H1 (cell line): Measurements from ENCODE around the gene UBASH3B.

Experiments used
- CEBPB ChIP-seq: IDR thresholded peaks from 2 replicates; pipeline ENCODE4 v1.6.1; 2012; ENCODE audit warnings: low read depth, low read length
- CTCF ChIP-seq, 3 experiments: IDR thresholded peaks; 1 replicate in 2 of 3; 2 replicates in 1 of 3; pipeline versions ENCODE4 v1.5.1 to v1.6.1; 2011; ENCODE audit warnings: low read length in 3 of 3, mild to moderate bottlenecking in 3 of 3, inconsistent platforms in 2 of 3, low read depth in 1 of 3, moderate library complexity in 1 of 3; ENCODE audit not compliant: insufficient read depth in 1 of 3; ENCODE audit errors: control extremely low read depth in 1 of 3
- EP300 ChIP-seq, 2 experiments: IDR thresholded peaks; 1 replicate in 1 of 2; 2 replicates in 1 of 2; pipeline ENCODE4 v1.6.1; 2011 to 2012; ENCODE audit warnings: low read depth in 2 of 2, low read length in 2 of 2, mild to moderate bottlenecking in 2 of 2, borderline replicate concordance in 1 of 2, inconsistent platforms in 1 of 2, moderate library complexity in 1 of 2
- EZH2 ChIP-seq: fragments of 200-600 bp; sonication (generic); IDR thresholded peaks from 2 replicates; pipeline ENCODE4 v1.7.1; 2012; ENCODE audit warnings: low read depth, mild to moderate bottlenecking, moderate library complexity, low read length, inconsistent platforms; ENCODE audit not compliant: severe bottlenecking
- GABPA ChIP-seq: IDR thresholded peaks from 2 replicates; pipeline ENCODE4 v1.6.1; 2011; ENCODE audit warnings: mild to moderate bottlenecking, low read length, moderate library complexity, borderline replicate concordance; ENCODE audit not compliant: insufficient read depth
- HDAC6 ChIP-seq: IDR thresholded peaks from one replicate; pipeline ENCODE4 v1.7.1; 2012; ENCODE audit warnings: low read depth, mild to moderate bottlenecking, inconsistent platforms, low read length, moderate library complexity
- PHF8 ChIP-seq: fragments of 200-600 bp; sonication (generic); conservative IDR thresholded peaks from 2 replicates; pipeline ENCODE4 v1.7.1; 2012; ENCODE audit warnings: low read depth, mild to moderate bottlenecking, inconsistent platforms, low read length, moderate library complexity
- POLR2AphosphoS5 ChIP-seq: IDR thresholded peaks from 2 replicates; pipeline ENCODE4 v1.6.1; 2011; ENCODE audit warnings: low read depth, low read length
- POU5F1 ChIP-seq: IDR thresholded peaks from 2 replicates; pipeline ENCODE4 v1.6.1; 2011; ENCODE audit warnings: low read depth, mild to moderate bottlenecking, low read length, moderate library complexity
- SRF ChIP-seq: IDR thresholded peaks from 2 replicates; pipeline ENCODE4 v1.6.1; 2011; ENCODE audit warnings: mild to moderate bottlenecking, low read depth, low read length, moderate library complexity
- TAF1 ChIP-seq: IDR thresholded peaks from 2 replicates; pipeline ENCODE4 v1.6.1; 2011; ENCODE audit warnings: mild to moderate bottlenecking, low read depth, low read length
- YY1 ChIP-seq: IDR thresholded peaks from 2 replicates; pipeline ENCODE4 v1.6.1; 2011; ENCODE audit warnings: low read depth, mild to moderate bottlenecking, low read length

GRCh38 chr11:122744357-122744756, 88.8 kb downstream of the UBASH3B start:
- no peak for TF ChIP-seq GABPA
- no peak for TF ChIP-seq POU5F1
- TF ChIP-seq CTCF (IDR thresholded peaks at IDR 0.05; ENCODE audit: control extremely low read depth in 1 of 3, insufficient read depth in 1 of 3, low read depth in 1 of 3, low read length in 3 of 3), result no peak
- no peak for TF ChIP-seq CEBPB
- TF ChIP-seq YY1, result no peak
- no peak for TF ChIP-seq TAF1
- TF ChIP-seq EZH2, result no peak
- no peak for TF ChIP-seq SRF
- TF ChIP-seq EP300 (IDR thresholded peaks at IDR 0.05; ENCODE audit: borderline replicate concordance in 1 of 2, low read depth in 2 of 2, low read length in 2 of 2), result no peak
- no peak for TF ChIP-seq HDAC6
- TF ChIP-seq PHF8, result no peak
- TF ChIP-seq POLR2AphosphoS5, result no peak
